GM20000 (cell line): Measurements from ENCODE around the gene POU5F2.

Experiments
- DNase-seq: peaks from one replicate; pipeline ENCODE4 v3.0.0; 2012; ENCODE audit warnings: low spot score
- TF ChIP-seq, protein P1 (sequence below): IDR thresholded peaks from 2 replicates; pipeline ENCODE4 v1.5.1; 2012; ENCODE audit warnings: mild to moderate bottlenecking, control low read depth; ENCODE audit errors: extremely low read depth, missing control alignments

The POU5F2 gene, protein sequence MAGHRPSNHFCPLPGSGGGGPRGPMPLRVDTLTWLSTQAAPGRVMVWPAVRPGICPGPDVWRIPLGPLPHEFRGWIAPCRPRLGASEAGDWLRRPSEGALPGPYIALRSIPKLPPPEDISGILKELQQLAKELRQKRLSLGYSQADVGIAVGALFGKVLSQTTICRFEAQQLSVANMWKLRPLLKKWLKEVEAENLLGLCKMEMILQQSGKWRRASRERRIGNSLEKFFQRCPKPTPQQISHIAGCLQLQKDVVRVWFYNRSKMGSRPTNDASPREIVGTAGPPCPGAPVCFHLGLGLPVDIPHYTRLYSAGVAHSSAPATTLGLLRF

DNA sequence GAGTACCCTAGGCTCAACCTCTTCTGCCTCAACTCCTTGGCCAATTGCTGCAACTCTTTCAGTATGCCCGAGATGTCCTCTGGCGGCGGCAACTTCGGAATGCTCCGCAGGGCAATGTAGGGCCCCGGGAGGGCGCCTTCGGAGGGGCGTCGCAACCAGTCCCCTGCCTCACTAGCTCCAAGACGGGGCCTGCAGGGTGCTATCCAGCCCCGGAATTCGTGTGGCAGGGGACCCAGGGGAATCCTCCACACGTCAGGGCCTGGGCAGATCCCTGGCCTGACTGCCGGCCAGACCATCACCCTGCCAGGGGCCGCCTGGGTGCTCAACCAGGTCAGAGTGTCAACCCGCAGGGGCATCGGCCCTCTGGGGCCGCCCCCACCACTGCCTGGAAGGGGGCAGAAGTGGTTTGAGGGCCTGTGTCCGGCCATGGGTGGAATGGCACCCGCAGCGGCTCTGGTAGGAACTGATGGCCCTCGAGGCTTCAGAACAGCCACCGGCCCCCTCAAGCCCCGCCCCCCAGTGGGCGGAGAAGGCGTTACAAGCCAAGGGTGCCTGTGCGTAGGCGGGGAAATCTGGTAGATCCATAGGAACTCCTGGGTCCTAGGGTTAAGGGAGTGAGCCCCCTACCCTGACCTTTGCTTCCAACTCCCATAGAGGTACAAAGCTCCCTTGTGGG is at the start of gene POU5F2:
TSS of gene POU5F2 (minus strand) at position 465 of the 676 bp plus-strand sequence. CDS start at position 428, 37 bp downstream.
- no peak for DNase-seq
- TF ChIP-seq, protein P1, sequence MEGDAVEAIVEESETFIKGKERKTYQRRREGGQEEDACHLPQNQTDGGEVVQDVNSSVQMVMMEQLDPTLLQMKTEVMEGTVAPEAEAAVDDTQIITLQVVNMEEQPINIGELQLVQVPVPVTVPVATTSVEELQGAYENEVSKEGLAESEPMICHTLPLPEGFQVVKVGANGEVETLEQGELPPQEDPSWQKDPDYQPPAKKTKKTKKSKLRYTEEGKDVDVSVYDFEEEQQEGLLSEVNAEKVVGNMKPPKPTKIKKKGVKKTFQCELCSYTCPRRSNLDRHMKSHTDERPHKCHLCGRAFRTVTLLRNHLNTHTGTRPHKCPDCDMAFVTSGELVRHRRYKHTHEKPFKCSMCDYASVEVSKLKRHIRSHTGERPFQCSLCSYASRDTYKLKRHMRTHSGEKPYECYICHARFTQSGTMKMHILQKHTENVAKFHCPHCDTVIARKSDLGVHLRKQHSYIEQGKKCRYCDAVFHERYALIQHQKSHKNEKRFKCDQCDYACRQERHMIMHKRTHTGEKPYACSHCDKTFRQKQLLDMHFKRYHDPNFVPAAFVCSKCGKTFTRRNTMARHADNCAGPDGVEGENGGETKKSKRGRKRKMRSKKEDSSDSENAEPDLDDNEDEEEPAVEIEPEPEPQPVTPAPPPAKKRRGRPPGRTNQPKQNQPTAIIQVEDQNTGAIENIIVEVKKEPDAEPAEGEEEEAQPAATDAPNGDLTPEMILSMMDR: no peak

DNA sequence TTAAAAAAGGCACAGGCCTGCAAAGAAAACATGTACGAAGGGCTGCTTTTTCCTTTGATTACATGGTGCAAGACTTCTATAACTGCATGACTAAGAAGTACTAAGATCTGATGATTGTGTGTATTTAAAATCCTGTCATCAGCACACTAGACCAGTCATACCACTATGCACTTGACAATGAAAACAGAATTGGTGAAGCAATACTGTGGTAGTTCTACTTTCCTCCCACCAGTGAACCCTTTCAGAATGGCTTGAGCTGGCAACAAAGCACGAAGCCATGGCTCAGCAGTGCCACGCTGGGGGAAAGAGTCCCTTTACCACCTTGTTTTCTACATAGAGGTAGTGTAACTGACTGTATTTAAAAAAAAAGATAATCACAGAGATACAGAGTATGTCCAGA is 49.0 kb upstream of the POU5F2 start:
- DNase-seq: no peak

DNA sequence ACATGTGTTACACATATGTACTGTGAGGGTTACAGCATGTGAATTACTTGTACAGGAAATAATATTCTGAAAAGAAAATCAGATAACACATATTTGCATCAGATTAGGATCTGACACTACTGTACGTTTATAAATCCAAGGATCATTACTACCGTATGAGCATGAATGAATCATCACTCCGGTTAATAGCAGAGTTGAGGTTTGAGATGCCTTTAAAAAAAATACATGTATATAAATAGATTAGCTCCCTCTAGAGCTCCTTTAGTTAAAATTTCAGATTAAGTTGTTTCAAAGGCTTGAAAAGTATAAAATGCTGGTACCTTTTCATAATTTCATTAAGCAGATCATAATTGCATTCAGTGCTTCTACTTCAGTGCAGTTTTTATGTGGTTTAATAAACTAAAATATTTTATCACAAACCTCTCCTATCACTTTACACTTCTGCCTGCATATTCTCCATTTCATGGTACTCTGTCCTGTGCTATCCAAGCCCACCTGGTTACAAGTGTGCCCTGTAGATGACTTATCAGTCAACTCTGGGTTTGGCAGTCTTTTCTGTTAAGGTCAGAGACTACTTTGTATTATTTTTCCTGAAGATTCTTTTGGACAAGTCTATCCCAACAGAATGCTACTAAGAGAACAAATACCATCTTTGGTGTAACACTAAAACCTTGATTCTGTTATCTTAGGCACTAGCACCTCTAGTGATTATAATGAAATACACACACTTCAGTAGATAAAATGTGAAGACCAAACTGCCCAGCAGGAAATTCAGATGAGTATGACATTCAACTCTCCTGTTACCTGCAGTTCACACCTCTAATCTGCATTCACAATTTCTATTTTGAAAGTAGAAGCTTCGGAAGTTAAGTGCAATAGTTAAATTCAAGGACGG is 48.0 kb upstream of the POU5F2 start:
- DNase-seq: no peak
- TF ChIP-seq, protein P1: no peak

More for the DNA sequence above, 49.0 kb upstream of the POU5F2 start:
- TF ChIP-seq, protein P1: no peak

DNA sequence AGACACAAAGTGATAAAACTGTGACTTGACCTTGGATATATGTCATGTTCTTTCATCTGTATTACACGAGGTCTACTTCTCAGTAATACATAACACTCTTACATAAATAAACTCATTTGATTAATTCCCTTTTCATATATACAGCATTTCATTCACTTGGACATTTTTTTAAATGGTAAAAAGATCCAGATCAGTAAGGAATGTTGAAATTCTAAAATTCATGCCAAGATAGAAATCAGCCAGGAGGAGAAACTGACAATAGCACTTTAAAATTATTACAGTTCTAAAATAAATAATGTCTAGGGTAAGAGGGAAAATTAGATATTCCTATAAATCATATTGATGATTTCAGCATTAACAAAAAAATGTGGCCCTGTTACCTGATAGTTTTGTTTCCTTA is 46.2 kb upstream of the POU5F2 start:
- TF ChIP-seq, protein P1: no peak
- DNase-seq: no peak

DNA sequence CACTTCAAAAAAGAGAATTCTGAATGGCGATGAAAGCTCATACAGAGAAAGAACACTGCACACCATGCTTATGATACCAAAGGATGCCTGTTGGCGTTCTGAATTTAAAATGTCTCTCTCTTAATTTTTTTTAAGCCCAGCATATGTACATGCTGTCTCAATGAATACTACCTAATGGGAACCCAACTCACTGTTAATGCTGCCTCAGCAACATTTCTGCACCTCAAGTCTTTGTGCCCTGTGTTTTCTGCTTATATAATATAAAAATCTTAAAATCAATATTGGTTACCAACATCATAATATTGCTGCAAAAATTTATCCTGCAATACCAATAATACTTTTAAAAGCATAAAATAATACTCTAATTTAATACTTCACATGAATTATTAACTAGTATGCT is 44.1 kb upstream of the POU5F2 start:
- TF ChIP-seq, protein P1: no peak
- DNase-seq: no peak

DNA sequence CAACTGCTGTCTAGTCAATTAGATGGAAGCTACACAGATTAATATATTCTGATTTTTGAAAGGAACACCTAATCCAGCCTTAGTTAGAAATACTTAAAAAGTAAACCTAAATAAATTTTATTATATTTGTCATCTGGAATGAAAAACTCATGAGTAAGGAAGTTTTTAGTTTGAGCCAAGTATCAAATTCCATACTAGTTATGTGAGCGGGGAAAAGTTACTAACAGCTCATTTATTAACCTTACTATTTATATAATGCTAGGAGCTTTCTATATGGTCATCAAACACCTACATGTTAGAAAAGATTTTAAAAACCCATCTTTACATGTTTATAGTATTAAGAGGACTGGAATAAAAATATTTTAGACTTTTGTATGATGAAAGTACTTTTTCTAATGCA is 41.6 kb upstream of the POU5F2 start:
- no peak for DNase-seq
- TF ChIP-seq, protein P1: no peak
